Esophagus mucosa (tissue), 1 donor: ENCODE results near the gene BUB1. TPM values are rescaled to one million over a fixed set of nuclear protein-coding genes. Genes with fewer than 3 reads are reported as not detected.
"Not testable (repeated sequence)": the region's sequence is repeated elsewhere in the genome, so short reads cannot be mapped to it uniquely, and the experiment has no call there.

ENCODE experiments used
- ATAC-seq: fragments of 200-7000 bp; cut with Tn5 transposase; one replicate; pipeline ENCODE4 v1.9.1; 2020
- total RNA-seq: library from RNA; stranded (reverse); gene quantifications from one replicate; pipeline ENCODE4 v1.2.4, GENCODE V29; 2023
- donor health status: DM: yes; HTN: yes; CAD: no.

Gene BUB1
- total RNA-seq, 1 donor from 2014 or later = 15.9 TPM

DNA sequence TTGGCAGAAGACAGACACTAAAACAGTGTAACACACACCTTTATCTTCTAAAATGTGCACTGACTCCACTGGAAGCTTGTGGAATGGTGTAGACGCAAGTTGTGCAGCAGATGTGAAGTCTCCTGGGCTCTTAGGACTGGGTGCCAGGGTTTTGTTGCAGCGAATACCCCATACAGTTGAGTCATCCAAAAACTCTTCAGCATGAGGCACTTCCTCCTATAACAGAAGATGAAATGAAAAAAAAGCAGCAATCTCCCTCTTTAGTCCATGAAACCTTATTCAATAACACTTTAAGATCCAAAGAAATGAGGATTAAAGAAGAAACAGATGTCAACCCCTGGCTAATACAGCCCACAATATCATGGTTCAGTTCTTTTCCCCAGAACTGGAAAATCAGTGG is 22.2 kb downstream of the BUB1 start:
- ATAC-seq = no peak

DNA sequence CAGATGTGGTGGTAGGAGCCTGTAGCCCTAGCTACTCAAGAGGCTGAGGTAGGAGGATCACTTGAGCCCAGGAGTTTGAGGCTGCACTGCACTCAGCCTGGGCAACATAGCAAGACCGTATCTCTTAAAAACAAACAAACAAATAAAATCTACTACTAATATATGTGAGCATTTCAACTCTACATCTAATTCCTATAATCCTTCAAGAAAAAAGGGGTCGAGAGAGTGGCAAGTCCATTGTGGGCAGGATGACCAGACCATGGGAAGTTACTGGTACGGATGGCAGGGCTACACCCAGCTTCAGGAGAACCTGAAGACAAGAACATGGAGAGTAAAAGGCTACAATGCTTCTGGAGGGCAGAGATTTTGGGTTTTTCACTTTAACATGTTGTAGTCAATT is 24.0 kb downstream of the BUB1 start:
- no peak for ATAC-seq

DNA sequence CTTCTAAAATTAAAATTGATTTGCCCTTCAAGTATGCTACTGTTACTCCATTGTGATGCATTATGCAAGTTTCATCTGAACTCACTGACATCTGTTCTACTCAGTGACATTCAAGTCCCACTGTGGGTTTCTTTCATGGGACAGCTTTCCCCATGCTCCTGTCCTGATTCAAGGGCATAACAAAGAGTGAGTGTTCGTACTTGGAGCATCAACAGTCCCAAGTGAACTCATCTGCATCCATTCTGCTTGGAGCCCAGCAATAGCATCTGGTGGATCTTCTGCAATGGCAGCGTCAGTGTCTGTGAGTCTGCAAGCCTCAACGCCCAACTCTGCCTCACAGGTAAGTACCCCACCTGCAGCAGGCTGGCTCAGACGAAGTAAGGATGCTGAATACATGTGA is 27.5 kb downstream of the BUB1 start:
- no peak for ATAC-seq

DNA sequence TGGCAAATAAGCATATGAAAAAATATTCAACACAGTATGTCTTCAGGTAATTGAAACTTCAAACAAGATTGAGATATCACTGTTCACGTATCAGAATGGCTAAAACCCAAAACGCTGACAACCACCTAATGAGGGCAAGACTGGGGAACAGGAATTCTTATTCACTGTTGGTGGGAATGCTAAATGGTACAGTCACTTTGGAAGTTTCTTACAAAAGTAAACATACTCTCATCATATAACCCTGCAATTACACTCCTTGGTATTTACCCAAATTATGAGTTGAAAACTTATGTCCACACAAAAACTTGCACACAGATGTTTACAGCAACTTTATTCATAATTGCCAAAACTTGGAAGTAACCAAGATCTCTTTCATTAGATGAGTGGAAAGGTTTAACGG is 30.1 kb downstream of the BUB1 start:
- no peak for ATAC-seq

DNA sequence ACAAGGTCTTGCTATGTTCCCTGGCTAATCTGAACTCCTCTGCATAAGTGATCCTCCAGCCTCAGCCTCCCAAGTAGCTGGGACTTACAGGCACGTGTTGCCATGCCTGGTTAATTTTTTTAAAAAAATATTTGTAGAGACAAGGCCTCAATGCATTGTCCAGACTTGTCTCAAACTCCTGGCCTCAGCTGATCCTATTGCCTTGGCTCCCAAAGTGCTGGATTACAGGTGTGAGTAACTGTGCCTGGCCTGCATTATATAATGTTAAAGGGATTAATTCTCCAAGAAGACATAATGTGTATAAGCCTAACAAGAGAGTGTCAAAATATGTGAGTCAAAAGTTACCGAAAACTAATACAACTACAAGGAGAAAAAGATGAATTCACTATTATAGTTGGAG is 32.2 kb downstream of the BUB1 start:
- peak; percentile 90 for ATAC-seq

DNA sequence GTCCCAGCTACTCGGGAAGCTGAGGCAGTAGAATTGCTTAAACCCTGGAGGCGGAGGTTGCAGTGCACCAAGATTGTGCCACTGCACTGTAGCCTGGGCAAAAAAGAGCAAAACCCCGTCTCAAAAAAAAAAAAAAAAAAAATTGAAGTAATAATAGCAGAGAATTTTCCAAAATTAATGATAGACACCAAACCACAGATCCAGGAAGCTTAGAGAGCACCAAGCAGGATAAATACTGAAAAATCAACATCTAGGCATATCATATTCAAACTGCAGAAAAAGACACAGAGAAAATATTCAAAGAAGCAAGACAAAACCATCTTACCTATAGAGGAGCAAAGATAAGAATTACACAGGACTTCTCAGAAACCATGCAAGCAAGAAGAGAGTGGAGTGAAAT is 33.5 kb downstream of the BUB1 start:
- no peak for ATAC-seq

DNA sequence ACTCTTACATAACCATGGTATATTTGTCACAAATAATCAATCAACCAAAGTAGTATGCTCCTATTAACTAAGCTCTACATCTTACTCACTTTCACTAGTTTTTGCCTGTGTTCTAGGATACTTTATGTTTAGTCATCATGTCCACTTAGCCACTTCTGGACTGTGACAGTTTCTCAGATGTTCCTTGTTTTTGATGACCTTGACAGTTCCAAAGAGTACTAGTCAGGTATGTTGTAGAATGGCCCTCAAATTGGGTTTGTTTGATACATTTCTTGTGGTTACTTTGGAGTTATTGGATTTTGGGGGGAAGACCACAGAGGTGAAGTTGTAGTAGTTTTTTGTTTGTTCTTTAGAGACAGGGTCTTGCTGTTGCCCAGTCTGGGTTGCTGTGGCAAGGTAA is 35.5 kb downstream of the BUB1 start:
- ATAC-seq = no peak

DNA sequence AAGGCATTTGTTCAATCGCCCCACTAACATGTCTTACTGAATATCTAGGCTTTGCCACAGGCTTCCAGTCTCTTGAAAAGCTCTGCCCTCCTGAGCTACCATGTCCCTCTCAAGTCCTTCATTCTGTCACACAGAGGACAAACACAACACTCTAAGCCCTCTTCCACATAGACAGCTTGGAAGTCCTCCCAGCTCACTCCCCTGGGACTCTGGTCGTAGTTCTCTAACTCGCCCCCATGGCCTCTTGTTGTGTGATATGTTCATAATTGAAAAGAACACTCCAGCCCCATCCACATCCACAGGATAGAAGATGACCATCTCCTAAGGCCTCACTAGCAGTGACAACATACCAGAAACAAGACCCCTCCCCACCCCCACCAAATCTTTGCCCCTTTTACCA is 37.9 kb downstream of the BUB1 start:
- ATAC-seq = no peak

DNA sequence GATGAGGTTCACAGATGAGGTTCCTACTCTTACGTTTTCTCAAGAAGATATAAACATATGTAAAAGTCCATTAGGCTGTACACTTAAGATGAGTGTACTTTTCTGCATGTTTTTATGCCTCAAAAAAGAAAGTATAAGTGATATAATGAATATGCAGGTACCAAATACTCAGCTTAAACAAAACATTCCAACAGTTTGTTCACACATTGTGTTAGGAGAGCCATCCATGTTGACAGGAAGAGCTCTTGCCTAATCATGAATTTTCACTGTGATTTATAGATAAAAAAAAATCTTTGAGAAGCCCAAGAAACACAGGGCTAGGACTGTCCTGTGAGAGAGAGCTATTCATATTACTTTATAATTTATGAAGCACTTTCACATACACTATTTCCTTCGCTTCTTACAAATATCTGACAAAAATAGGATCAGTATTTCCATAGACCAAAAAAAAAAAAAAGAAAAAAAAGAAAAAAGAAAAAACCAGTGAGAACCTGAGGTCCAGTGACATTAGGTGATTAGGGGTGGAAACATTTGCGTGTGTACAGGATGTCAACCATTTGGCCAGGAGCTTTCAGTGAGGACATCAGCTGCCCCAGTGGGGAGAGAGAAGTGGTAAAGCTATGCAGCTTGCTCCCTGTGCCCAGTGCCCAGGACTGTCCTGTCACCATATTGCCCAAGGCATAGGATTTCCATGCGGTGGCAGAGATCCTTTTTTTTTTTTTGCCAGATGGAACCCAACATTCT is 38.7 kb downstream of the BUB1 start:
- no peak for ATAC-seq

DNA sequence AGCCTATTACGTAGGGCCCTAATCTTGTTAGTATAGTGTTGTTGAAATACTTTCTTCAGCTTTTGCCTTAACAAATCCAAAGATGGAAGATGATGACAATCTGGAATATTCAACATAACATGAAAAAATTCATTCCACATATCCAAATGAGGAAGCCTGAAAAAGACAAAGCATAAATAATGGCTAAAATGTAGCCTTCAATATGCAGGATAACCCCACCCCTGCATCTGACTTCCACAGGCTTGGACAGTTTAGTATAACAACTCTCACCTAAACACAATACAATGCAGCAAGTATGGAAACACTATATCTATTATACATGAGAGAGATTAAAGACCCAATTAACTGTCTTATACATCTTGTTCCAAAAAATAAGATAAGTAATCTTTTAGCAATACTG is 39.9 kb downstream of the BUB1 start:
- no peak for ATAC-seq

DNA sequence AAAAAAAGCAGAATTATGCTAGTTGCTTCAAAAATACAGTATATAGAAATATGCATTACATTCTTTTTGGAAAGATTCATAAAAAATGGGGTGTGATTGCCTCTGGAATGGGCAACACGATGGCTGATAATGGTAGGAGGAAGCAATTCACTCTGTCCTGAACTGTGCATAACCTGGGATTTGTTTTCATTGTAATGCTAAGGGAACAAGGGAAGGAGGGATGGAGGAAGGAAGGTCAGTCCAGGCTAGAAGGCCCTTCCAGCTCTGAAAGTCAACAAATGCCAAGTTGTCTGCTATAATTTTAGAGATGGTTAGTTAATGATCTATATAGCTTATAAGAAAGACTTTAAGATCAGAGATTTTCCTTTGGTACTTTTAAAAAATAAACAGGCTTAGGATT is 40.8 kb downstream of the BUB1 start:
- no peak for ATAC-seq

DNA sequence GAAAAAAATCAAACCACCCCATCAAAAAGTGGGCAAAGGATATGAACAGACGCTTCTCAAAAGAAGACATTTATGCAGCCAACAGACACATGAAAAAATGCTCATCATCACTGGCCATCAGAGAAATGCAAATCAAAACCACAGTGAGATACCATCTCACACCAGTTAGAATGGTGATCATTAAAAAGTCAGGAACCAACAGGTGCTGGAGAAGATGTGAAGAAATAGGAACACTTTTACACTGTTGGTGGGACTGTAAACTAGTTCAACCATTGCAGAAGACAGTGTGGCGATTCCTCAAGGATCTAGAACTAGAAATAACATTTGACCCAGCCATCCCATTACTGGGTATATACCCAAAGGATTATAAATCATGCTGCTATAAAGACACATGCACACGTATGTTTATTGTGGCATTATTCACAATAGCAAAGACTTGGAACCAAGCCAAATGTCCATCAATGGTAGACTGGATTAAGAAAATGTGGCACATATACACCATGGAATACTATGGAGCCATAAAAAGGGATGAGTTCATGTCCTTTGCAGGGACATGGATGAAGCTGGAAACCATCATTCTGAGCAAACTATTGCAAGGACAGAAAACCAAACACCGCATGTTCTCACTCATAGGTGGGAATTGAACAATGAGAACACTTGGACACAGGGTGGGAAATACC is 41.8 kb downstream of the BUB1 start:
- not testable (repeated sequence) for ATAC-seq

DNA sequence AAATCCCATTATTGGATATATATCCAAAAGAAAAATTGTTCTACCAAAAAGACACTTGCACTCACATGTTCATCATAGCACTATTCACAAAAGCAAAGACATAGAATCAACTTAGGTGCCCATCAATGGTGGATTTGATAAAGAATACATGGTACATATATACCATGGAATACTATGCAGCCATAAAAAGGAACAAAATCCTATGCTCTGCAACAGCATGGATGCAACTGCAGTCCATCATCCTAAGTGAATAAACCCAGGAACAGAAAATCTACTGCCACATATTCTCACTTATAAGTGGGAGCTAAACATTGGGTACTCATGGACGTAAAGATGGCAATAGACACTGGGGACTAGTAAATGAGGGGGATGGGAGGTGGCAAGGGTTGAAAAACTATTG is 50.5 kb downstream of the BUB1 start:
- ATAC-seq = not testable (repeated sequence)

DNA sequence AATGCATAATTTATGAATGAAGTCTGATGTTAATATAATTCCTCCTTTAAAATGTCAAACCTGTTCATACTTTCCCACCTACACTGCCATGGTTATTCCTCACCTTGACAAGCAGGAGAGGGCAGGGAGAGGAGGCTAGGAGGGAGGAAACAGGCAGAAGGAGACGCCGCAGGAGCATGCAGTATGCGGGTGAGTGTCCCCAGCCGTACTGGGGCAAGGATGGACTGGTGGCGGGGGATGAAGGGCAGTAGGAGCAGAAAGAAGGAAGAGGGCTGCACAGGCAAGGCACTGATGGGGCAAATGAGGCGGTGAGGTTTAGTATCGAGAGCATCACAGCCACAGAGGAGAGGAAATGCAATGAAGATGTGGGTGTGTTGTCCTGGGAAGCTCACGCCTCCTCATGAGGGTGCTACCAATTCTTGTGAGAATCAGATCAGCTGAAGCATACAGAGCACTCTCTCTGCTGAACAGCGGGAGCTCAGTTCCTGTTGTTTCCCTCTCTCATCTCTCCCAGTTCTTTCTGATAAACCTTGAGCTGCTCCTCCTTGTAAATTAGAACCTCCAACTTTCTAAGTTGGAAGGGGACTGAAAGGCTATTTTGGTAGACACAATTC is 58.4 kb downstream of the BUB1 start:
- not testable (repeated sequence) for ATAC-seq

DNA sequence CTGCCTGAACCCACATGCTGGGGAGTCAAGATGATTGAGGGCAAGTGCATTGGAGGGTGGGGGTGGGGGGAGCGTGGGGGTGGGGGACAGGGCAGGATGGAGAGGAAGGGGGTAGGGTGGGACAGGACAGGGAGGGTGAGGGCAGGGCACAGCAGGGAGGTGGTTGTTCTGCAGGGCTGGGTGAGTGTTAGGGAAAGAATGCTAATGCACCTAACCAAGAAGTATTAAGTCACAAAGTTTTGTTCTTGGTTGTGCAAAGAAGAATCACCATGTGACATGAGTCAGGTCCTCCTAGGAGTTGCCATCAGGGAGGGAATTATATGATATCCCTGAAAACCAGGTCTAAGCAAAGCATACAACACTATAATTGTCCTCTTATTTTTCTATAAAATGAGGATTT is 63.9 kb downstream of the BUB1 start:
- peak; percentile 75 for ATAC-seq

DNA sequence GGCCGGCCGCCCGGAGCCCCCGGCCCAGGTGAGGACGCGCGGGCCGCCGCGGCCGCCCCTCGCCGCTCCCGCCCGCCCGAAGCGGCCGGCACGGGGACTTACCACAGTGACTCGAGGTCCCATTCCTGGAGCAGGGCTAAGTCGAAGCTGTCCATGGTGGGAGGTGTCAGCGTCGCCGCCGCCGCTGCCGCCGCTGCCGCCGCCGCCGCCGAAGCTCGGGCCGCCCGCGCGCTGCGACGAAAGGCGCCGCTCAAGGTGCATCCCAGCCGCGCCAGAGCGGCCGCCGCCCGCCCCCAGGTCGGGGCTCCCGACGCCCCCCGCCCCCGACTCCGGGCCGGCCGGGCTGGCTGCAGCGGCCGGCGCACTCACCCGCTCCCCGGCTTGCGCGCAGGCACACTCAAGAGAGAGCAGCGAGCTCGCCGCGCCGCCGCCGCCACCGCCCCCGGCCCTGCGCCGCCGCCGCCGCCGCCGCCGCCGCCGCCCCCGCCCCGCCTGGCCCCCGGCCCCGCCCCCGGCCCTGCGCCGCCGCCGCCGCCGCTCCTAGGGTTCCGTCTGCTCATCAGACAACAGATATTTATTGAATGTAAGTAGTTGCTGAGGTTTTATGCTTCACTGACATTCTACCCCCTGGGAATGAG is 67.1 kb downstream of the BUB1 start:
- peak; percentile 10 for ATAC-seq

DNA sequence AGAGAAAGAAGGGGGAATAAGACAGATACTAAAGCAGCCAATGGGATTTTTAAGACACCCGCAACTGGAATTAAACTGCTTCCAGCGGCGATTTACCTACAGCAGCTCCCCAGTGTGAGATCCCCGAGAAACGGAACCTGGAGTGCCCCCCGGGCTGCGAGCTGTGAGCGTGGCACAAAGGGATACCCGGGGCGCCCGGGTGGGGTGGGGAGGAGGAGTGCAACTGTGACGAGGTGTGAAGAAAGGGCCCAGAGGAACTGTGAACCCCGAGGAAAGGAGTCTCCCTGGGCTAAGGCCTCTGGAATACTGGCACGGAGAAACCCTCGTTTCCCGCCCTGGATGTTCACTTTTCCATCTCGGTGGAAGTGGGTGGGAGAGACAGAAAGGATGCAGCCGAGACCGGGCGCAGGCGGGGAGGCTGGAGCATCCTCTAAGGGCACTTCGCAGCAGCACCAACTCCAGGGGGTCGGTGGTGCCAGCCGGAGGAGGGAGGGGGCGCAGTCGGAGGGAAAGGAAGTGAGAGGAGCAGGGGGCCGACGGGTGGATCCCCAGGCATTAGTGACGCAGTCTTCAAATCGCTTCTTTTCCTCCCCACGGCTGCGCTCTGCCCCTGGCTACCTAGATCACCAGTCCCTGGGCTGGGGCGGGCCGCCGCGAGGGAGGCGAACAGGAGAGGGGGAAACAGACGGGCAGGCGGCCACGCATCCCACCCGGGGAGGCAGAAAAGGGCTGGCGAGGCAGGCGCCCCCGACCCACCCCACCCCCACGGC is 67.8 kb downstream of the BUB1 start:
- ATAC-seq = peak; percentile 22

DNA sequence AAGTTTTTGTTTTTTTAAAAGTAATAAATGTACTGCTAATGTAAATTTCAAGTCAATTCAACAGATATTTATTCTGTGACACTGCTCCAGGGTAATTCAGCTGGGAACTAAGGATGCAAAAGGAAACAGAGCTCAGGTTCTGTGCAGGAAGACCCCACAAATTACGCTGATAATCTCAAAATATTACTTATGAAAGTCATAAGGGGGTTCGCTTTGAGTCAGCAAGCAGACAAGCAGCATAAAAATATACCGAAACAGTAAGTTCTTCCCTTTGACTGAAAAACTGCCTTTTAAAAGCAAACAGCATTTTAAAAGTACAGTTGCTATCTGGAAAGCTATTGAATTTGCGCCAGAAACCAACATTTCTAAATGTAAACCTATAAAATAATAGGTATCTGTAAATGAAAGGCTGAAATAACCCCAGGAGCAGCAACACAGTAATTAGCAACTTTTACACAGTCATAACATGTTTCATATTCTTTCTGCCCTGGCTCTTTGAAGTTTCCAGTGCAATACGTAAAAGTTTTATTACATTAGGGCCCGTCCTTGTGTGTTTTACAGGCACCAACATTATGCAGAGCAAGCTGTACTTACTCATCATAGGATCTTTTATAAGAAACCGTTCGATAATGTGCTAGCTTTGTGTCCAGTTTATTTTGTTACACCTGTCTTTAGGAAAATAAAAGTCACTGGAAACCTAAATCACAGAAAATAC is 68.9 kb downstream of the BUB1 start:
- not testable (repeated sequence) for ATAC-seq

DNA sequence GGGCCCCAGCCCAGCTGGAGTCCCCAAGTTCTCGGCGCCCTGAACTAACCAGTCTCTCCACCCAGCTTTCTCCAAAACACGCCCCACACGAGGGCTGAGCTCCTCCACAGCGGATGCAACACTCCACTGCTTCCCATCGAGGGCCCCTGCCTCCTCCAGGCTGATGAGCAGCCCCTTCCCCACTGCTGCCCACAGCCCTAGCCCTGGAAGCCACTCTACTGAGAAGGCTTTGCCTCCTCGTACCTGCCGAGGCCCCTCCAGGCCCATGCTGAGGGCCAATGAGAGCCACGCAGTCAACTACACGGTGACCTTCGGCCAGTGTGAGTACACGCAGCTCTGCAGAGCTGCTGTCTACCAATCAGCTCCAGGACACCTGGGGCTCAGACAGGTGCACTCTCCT is 72.8 kb downstream of the BUB1 start:
- ATAC-seq = not testable (repeated sequence)

DNA sequence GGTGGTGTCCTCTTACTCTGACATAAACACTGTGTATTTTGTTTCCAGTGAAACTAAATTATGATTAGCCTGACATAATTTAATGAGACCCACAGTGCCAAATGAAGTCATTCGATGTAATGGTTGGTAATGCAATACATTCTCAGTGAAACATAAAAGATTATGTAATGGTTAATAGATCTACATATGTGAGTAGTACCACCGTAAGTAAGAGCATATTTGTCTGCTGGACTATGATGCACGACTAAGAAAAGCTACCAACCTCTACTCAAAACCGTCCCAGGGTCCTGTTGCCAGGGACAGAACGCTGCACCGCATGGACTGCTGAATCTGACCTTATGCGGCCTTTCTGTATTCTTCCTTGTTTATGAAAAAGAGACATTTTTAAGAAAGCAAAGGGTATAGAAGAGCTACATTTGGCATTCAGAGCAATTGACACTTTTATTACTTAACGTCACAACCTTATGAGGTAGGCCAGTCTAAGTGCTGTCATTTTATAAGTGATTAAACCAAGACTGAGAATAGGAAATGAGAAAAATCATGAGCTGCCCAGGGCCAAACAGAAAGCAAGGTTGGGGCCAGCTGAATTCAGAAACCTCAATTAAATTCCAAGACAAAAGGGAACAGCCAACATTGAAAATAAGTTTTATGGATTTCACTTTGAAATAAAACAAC is 73.8 kb downstream of the BUB1 start:
- ATAC-seq = not testable (repeated sequence)

DNA sequence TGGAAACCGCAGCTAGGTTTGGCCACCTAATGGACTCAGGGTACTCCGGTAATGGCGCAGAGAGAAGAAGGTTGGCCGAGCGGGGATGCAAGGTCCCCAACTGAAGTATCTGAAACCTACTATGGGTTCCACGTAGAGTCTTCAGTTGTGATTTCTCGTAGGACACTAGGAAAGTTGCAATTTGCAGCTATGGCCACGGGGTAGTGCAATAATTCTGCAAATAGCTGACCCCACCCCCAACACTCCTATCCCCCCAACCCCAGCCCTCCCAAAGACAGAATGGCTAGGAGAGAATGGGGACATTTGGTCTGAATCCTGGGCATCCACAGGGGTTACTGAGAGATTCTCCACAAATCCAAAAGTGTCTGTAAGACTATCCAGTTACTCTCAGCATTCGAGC is 75.7 kb downstream of the BUB1 start:
- ATAC-seq = not testable (repeated sequence)
